T-helper 22 cell (primary cell): ENCODE measurements around the gene ADAP2.
"Not testable (repeated sequence)": the region's sequence is repeated elsewhere in the genome, so short reads cannot be mapped to it uniquely, and the experiment has no call there.

ENCODE experiments used
- DNase-seq: peaks from one replicate; pipeline ENCODE4 v3.0.0-alpha.2; 2020; ENCODE audit warnings: low read depth

The ADAP2 gene

DNA sequence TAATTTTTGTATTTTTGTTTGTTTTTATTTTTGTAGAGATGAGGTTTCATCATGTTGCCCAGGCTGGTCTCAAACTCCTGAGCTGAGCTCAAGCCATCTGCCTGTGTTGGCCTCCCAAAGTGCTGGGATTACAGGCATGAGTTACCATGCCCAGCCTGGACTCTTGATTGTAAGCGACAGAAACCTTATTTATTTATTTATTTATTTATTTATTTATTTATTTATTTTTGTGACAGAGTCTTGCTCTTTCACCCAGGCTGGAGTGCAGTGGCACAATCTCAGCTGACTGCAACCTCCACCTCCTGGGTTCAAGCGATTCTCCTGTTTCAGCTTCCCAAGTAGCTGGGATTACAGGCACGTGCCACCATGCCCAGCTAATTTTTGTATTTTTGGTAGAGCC is 8.1 kb downstream of the ADAP2 start:
- not testable (repeated sequence) for DNase-seq

- DNase-seq, result no peak
Observed at GRCh38 chr17:30930495-30930894, 8.8 kb downstream of the ADAP2 start.

DNA sequence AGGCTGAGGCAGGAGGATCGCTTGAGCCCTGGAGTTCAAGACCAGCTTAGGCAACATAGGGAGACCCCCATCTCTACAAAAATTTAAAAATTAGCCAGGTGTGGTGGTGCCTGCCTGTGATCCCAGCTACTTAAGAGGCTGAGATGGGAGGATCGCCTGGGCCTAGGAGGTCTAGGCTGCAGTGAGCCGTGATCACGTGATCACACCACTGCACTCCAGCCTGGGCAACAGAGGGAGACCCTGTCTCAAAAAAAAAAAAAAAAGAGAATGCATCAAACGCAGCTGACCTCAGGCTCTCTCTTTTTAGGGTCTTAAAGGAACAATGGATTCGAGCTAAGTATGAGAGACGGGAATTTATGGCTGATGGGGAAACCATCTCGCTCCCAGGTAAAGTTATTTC is 9.8 kb downstream of the ADAP2 start:
- not testable (repeated sequence) for DNase-seq

- no peak for DNase-seq
Observed at GRCh38 chr17:30933966-30934365, 12.2 kb downstream of the ADAP2 start.

DNA sequence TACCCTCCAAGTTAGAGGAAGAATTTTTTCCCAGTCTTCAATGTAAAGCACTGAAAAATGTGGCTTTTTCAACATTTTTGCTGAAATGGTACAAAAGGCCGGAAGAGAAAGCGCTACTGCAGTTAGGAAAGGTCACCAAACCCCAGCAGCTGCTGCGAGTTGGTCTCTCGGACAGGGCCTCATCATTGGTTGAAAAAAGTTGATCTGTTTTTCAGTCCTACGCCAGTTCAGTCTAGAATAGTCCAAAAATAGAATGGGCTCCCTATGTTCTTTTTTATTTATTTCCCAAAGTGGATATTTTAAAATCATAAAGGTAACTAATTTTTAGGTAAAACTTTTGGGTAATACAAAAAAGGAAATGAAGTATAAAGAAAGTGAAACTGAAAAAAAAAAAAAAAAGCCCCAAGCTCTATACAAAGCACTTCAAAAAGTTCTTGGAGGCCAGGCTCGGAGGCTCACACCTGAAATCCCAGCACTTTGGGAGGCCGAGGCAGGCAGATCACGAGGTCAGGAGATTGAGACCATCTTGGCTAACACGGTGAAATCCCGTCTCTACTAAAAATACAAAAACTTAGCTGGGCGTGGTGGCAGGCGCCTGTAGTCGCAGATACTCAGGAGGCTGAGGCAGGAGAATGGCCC is 17.4 kb downstream of the ADAP2 start:
- no peak for DNase-seq

DNA sequence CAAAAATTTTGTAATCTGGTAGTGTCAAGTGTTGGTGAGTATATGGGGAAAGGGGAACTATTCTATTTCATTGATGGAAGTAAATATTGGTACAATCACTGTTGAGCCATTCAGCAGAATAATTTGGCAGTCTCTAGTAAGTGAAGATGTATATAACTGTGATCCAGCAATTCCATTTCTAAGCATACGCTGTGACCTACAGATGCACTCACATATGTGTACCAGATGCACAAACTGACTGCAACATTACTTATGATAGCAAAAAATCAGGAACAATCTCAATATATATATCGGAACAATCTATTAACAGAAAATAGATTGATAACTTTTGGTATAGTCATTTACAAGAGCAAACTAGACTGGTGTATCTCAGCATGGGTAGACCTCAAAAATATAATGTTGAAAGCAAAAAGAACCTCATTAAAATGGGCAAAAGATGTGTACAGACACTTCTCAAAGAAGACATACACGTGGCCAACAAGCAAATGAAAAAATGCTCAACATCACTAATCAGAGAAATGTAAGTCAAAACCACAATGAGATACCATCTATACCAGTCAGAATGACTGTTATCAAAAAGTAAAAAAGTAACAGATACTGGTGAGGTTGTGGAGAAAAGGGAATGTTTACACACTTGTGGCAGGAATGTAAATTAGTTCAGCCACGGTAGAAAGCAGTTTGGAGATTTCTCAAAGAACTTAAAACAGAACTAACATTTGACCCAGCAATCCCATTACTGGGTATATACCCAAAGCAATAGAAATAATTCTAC is 20.7 kb downstream of the ADAP2 start:
- no peak for DNase-seq

DNA sequence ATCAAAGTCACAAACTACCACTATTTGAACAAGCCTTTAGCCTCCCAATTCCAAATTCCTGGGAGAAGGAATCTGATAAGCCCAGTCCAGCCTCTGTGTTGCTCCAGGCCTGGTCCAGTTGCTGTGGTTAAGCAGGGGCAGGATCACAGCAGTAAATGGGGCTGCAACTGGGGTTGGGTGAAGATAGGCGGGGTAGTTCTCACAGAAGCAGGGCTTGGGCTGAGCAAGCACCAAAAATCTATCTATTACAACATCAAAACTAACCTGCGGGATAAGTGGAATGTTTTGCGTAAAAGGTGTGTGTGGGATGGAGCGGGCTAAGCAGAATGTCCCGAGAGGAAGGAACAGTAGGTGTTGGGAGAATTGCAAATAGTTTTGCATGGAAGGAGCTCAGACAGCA is 26.1 kb downstream of the ADAP2 start:
- DNase-seq, result no peak

DNA sequence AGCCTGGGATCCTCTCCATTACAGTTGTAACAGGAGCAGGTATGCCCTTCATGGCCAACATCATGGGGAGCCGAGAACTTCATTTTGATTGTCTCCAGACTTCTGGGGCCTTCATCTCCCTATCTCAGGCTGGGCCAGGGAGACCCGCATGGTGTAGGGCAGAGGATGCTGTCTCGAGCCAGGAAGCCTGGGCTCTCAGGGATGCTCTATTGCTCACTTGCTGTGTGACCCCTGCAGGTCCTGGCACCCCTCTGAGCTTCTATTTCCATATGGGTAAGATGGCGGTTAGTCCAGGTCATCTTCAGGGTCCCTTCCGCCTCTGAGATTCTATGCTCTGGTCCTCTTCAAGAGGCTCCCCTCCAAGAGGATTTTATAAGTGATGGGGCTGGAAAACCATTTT is 28.4 kb downstream of the ADAP2 start:
- no peak for DNase-seq

GRCh38 chr17:30950669-30951399 is 29.1 kb downstream of the ADAP2 start:
- no peak for DNase-seq

DNA sequence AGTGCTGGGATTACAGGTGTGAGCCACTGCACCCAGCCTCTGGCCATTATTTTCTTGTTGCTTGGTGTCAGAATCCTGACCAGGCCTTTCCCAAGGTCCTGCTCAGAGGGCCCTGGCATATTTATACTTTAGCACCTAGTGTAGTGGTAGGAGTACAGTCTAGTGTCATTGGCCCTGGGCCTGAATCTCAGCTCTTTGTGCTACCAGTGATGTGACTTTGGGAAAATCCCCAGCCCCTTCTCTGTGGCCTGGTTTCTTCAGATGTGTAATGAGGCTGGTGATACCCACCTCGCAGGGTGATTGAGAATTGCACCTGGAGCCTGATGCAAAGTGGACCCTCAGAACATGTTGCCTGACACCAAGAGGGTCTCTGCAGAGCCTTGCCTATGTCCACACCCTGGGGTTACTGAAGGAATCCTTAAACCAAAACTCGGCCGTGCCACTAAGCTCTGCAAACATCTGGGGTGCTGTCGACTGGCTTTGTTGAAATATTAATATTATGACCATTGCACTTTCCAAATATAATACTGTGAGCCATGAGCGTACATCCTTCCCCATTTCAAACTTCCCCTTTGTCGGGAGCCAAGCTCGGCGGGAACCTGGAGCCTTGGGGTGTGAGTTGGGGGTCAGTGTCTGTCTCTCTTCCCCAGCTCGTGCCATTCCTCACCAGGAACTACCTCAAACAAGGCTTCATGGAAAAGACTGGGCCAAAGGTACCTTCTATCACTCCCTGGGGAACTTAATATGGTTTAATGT is 31.1 kb downstream of the ADAP2 start:
- DNase-seq, result no peak

DNA sequence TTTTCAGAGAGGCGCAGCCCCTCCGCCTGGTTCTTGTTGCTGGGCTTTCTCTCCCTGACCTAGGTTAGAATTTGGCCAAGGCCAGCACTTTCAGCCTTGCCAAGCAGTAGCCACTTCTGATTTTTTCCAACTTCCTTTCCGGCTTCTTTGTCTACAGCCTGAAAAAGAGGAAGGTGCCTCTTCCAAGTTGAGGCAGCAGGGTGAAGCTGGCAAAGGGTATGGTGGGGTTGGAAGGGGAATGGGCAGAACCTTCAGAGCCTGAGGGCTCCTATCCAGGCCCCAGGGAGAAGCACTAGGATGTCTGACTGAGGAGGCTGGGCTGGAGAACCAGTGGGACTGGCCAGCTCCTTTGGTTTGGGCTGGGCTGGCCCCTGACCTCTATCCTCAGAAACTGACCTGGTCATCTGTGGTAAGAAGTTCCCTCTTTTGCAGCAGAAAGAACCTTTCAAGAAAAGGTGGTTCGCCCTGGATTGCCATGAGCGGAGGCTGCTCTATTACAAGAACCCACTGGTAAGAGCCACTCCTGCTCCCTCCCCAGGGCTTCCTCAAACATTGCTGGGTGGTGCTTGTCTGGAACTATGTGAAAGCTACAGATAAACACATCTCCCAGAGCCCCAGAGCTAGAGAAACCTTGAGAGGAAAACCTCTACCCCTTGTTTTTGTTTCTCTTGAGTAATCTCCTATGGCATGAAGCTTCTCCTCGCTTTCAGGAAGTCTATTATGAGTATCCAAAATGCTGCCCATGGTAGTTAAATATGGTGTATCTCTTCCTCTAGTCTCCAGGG is 32.5 kb downstream of the ADAP2 start:
- no peak for DNase-seq

GRCh38 chr17:30956764-30957374 is 35.1 kb downstream of the ADAP2 start:
- no peak for DNase-seq

- no peak for DNase-seq
Observed at GRCh38 chr17:30957741-30958140, 36.0 kb downstream of the ADAP2 start.

DNA sequence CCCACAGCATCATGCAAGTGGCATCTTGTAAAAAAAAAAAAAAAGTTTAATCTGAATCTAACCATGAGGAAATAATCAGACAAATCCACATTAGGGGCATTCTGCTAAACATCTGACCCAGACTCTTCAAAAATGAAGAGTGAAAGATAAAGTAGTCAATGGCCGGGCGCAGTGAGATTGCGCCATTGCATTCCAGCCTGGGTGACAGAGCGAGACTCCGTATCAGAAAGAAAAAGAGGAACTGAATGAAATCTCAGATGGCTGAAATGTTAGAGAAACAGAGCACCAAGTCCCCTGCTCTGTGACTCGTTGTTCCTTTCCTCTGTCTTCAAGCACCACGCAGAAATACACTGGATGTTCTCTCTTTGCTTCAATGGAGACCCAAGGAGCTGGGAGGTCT is 36.4 kb downstream of the ADAP2 start:
- DNase-seq, result no peak

GRCh38 chr17:30961209-30962188 is 39.8 kb downstream of the ADAP2 start:
- no peak for DNase-seq

DNA sequence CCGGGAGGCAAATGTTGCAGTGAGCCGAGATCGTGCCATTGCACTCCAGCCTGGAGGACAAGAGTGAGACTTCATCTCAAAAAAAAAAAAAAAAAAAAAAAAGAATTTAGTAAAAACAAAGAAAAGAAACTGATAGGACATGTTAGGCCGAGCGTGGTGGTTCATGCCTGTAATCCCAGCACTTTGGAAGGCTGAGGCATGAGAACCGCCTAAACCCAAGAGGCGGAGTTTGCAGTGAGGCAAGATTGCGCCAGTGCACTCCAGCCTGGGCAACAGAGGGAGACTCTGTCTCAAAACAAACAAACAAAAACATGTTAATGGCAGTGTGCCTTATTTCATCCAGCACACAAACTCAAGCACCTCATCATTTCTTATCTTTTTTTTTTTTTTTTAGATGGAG is 42.6 kb downstream of the ADAP2 start:
- DNase-seq, result not testable (repeated sequence)

DNA sequence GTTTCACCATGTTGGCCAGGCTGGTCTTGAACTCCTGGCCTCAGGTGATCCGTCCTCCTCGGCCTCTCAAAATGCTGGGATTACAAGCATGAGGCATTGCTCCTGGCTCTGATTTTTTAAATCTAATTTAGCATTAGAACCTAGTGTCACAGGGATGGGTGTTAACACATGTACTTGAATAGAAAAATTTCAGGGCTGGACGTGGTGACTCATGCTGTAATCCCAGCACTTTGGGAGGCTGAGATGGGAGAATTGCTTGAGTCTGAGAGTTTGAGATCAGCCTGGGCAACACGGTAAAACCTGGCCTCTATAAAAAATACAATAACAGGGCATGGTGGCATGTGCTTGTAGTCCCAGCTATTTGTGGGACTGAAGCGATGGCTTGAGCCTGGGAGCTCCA is 43.1 kb downstream of the ADAP2 start:
- DNase-seq, result no peak

- no peak for DNase-seq
Observed at GRCh38 chr17:30965686-30966085, 43.9 kb downstream of the ADAP2 start.

DNA sequence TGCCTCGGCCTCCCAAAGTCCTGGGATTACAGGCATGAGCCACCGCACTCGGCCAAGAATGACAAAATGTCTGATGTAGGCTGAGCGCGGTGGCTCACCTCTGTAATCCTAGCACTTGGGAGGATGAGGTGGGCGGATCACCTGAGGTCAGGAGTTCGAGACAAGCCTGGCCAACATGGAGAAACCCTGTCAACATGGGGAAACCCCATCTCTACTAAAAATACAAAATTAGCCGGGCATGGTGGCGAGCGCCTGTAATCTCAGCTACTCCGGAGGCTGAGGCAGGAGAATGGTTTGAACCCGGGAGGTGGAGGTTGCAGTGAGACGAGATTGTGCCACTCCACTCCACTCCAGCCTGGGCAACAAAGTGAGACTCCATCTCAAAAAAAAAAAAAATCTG is 46.2 kb downstream of the ADAP2 start:
- not testable (repeated sequence) for DNase-seq
